MM.1S (cell line): Measurements from ENCODE around the gene CHAC2.

Experiments
- DNase-seq: peaks from one replicate; pipeline ENCODE4 v3.0.0-alpha.2; 2015
- H2AFZ ChIP-seq: fragments of 300-600 bp; sonication (generic); 2 replicates; pipeline ENCODE4 v1.6.0; 2016; ENCODE audit warnings: antibody characterized with exemption, low read length
- H3F3A ChIP-seq: fragments of 300-600 bp; sonication (generic); 2 replicates; pipeline ENCODE4 v1.6.1; 2016; ENCODE audit warnings: mild to moderate bottlenecking, antibody characterized with exemption, low read length, moderate library complexity, mixed read lengths; ENCODE audit not compliant: insufficient read depth
- H3K27ac ChIP-seq: fragments of 300-600 bp; sonication (generic); 2 replicates; pipeline ENCODE4 v1.5.1; 2016; ENCODE audit warnings: mild to moderate bottlenecking, low read length
- H3K27me3 ChIP-seq: fragments of 300-600 bp; sonication (generic); replicated peaks from 2 replicates; pipeline ENCODE4 v1.6.0; 2016; ENCODE audit warnings: low read length; ENCODE audit not compliant: insufficient read depth
- H3K36me3 ChIP-seq: fragments of 300-600 bp; sonication (generic); replicated peaks from 2 replicates; pipeline ENCODE4 v1.6.1; 2016; ENCODE audit warnings: mild to moderate bottlenecking, low read length, mixed read lengths; ENCODE audit not compliant: insufficient read depth
- H3K4me1 ChIP-seq: fragments of 300-600 bp; sonication (generic); 2 replicates; pipeline ENCODE4 v1.6.1; 2016; ENCODE audit warnings: low read length, mixed read lengths
- H3K4me2 ChIP-seq: fragments of 300-600 bp; sonication (generic); 2 replicates; pipeline ENCODE4 v1.6.0; 2016; ENCODE audit warnings: low read depth, low read length
- H3K4me3 ChIP-seq: fragments of 300-600 bp; sonication (generic); 2 replicates; pipeline ENCODE4 v1.5.1; 2016; ENCODE audit warnings: low read length, mixed read lengths
- H3K79me2 ChIP-seq: fragments of 300-600 bp; sonication (generic); 2 replicates; pipeline ENCODE4 v1.6.1; 2016; ENCODE audit warnings: mixed run types, low read length, mixed read lengths
- H3K9ac ChIP-seq: fragments of 300-600 bp; sonication (generic); 2 replicates; pipeline ENCODE4 v1.6.1; 2016; ENCODE audit warnings: low read length, mixed read lengths
- H3K9me2 ChIP-seq: fragments of 300-600 bp; sonication (generic); replicated peaks from 2 replicates; pipeline ENCODE4 v1.6.1; 2016; ENCODE audit warnings: mild to moderate bottlenecking, low read length, mixed read lengths; ENCODE audit not compliant: insufficient read depth
- H3K9me3 ChIP-seq: fragments of 300-600 bp; sonication (generic); replicated peaks from 2 replicates; pipeline ENCODE4 v1.6.1; 2016; ENCODE audit warnings: mild to moderate bottlenecking, low read length, mixed read lengths; ENCODE audit not compliant: insufficient read depth
- H4K20me1 ChIP-seq: fragments of 300-600 bp; sonication (generic); 2 replicates; pipeline ENCODE4 v1.6.1; 2016; ENCODE audit warnings: mild to moderate bottlenecking, low read length, moderate library complexity, mixed read lengths; ENCODE audit not compliant: insufficient read depth
- CTCF ChIP-seq: fragments of 300-600 bp; sonication (generic); IDR thresholded peaks from 2 replicates; pipeline ENCODE4 v1.5.1; 2016; ENCODE audit warnings: antibody characterized with exemption, low read length, mixed read lengths
- EZH2 ChIP-seq: fragments of 300-600 bp; sonication (generic); optimal IDR thresholded peaks from 2 replicates; pipeline ENCODE3; 2017; ENCODE audit warnings: low read depth, mild to moderate bottlenecking, antibody characterized with exemption, low read length, mixed read lengths
- EZH2phosphoT487 ChIP-seq: fragments of 300-600 bp; sonication (generic); IDR thresholded peaks from 2 replicates; pipeline ENCODE4 v1.6.1; 2018; ENCODE audit warnings: antibody characterized with exemption, low read length

CHAC2 gene

GRCh38 chr2:53793821-53794220 is 26.2 kb downstream of the CHAC2 start:
- Histone ChIP-seq H3K4me2 (no peak overlapping the region), H3K4me1 (no peaks in the 10 kb centered on the region), H3K36me3 (no peaks in the 10 kb centered on the region; the same call in 1 of the 2 replicates), H3K9me3 (no peaks in the 10 kb centered on the region), H3F3A (no peaks in the 10 kb centered on the region), H4K20me1 (no peaks in the 10 kb centered on the region), H3K27ac (no peak overlapping the region), H3K4me3 (no peak overlapping the region), H3K27me3 (no peaks in the 10 kb centered on the region), H3K9me2 (no peaks in the 10 kb centered on the region), H2AFZ (no peak overlapping the region), H3K79me2 (peaks cover 45% of the 10 kb centered on the region), H3K9ac (no peak overlapping the region)
- TF ChIP-seq EZH2 (no peak), EZH2phosphoT487 (no peak), CTCF (no peak)
- no peak for DNase-seq

DNA sequence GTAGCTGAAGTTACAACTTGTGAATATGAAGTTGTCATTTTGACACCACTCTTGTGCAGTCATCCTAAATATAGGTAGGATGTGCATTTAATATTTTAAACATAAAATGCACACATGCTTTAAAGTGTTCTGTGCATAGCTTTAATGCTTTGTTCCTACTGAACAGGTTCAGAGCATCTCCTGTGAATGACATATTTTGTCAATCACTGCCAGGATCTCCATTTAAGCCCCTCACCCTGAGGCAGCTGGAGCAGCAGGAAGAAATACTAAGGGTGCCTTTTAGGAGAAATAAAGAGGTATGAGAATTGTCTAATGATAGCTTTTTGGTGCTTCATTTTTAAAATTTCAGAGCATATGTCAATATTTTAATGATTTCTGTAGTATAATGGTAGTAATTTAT is 33.9 kb downstream of the CHAC2 start:
- H3K9me3 ChIP-seq, result no peaks in the 10 kb centered on the region
- no peak for TF ChIP-seq EZH2phosphoT487
- TF ChIP-seq EZH2, result no peak
- no peak for TF ChIP-seq CTCF
- H3K9ac ChIP-seq, result no peak overlapping the region
- DNase-seq, result no peak
- H3K4me1 ChIP-seq, result no peaks in the 10 kb centered on the region
- peaks cover 4% of the 10 kb centered on the region; the same call in 1 of the 2 replicates for H3K36me3 ChIP-seq
- H3K79me2 ChIP-seq, result no peaks in the 10 kb centered on the region
- H3K4me3 ChIP-seq, result no peak overlapping the region
- H3K4me2 ChIP-seq, result no peak overlapping the region
- no peak overlapping the region for H2AFZ ChIP-seq
- no peak overlapping the region for H3K27ac ChIP-seq
- no peaks in the 10 kb centered on the region for H3F3A ChIP-seq
- no peaks in the 10 kb centered on the region for H3K27me3 ChIP-seq
- H3K9me2 ChIP-seq, result no peaks in the 10 kb centered on the region
- no peaks in the 10 kb centered on the region for H4K20me1 ChIP-seq

DNA sequence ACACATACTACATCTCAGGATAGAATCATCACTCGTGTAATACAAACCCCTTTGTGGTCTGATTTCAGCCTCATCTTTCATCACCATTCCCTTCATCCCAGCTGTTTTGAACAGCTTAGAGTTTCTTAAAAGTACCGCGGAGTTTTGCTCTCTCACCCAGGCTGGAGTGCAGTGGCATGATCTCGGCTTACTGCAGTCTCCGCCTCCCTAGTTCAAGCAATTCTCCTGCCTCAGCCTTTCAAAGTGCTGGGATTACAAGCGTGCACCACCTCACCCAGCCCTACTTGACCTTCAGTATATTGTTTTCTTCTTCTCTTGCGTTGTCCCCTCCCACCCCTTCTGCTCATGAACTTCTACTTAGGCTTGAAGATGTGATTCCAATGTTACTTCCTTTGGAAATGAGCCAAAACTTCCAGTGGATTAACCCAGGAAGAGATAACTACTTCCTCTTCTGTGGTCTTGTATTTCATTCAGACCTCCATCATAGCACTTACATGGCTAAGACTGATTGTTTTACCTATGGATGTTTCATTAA is 35.1 kb downstream of the CHAC2 start:
- no peak overlapping the region for H3K4me3 ChIP-seq
- no peaks in the 10 kb centered on the region for H3F3A ChIP-seq
- no peak overlapping the region for H3K4me2 ChIP-seq
- H3K79me2 ChIP-seq, result no peaks in the 10 kb centered on the region
- DNase-seq, result no peak
- peaks cover 4% of the 10 kb centered on the region; the same call in 1 of the 2 replicates for H3K36me3 ChIP-seq
- no peak overlapping the region for H2AFZ ChIP-seq
- no peak overlapping the region for H3K27ac ChIP-seq
- TF ChIP-seq EZH2phosphoT487 (no peak), EZH2 (no peak), CTCF (no peak)
- H3K27me3 ChIP-seq, result no peaks in the 10 kb centered on the region
- no peaks in the 10 kb centered on the region for H3K9me3 ChIP-seq
- no peak overlapping the region for H3K9ac ChIP-seq
- no peaks in the 10 kb centered on the region for H3K9me2 ChIP-seq
- H3K4me1 ChIP-seq, result no peaks in the 10 kb centered on the region
- H4K20me1 ChIP-seq, result no peaks in the 10 kb centered on the region
